GM12878 (cell line): ENCODE results near the gene TTC5. TPM values are rescaled to one million over a fixed set of nuclear protein-coding genes. Genes with fewer than 3 reads are reported as not detected.

ENCODE experiments used
- polyA plus RNA-seq, 11 experiments: library from polyadenylated mRNA; depleted of rRNA in 4 of 11; unstranded in 6 of 11; stranded (reverse) in 5 of 11; fragments of >200 nt; fragmentation: Nextera tagmentation in 4 of 11; fragmentation: Illumina TruSeq in 1 of 11; extraction: Ambion mirVana in 4 of 11; extraction: Trizol in 1 of 11; gene quantifications; 1 replicate in 1 of 11; 2 replicates in 10 of 11; pipeline versions ENCODE4 v1.2.1 to v1.2.3, GENCODE V29; 2011 to 2016; ENCODE audit warnings: inconsistent platforms in 2 of 11, missing spikeins in 2 of 11, low read depth in 1 of 11
- small RNA-seq: library from RNA; depleted of rRNA; stranded (forward); fragments of <200 nt; gene quantifications from one replicate; pipeline ENCODE3, GENCODE V24; 2014
- total RNA-seq, 4 experiments: library from RNA; depleted of rRNA in 3 of 4; stranded (reverse); fragments of >200 nt in 3 of 4; fragmentation: Illumina TruSeq in 1 of 4; extraction: Trizol in 1 of 4; gene quantifications; 2 replicates each; pipeline versions ENCODE4 v1.2.1 to v1.2.3, GENCODE V29; 2013 to 2021

Gene TTC5
- total and polyA plus RNA-seq, 10 of the 15 experiments (the other 5 are each of a cell fraction or from before 2014, with no cell fraction given) = 6.9 to 21.6 (median 13.5) TPM

Small RNA genes within 50 kb of the gene (small RNA-seq; reads per million reads assigned to genes)
- gene SNORA79B (not detected), gene SNORD126 (814 reads per million, percentile 100 among the genes with 10 or more reads in this experiment)

Other genes with a start within 250 kb of the TTC5 start
Only the 7 nearest of the 16 such genes appear.
- gene OR11G2, start 115.1 kb downstream of the TTC5 start, total RNA-seq (2014; rRNA removed) = not detected in 2 replicates
- not detected in 2 replicates for gene OR11G2, start 115.1 kb downstream of the TTC5 start, total RNA-seq (2014; rRNA removed; fragmentation: Illumina TruSeq; extraction: Trizol)
- gene OR11G2, start 115.1 kb downstream of the TTC5 start, total RNA-seq (2021) = not detected in 2 replicates
- gene OR11G2, start 115.1 kb downstream of the TTC5 start, polyA plus RNA-seq (2011; rRNA removed) = not detected in 2 replicates
- gene OR11G2, start 115.1 kb downstream of the TTC5 start, polyA plus RNA-seq (2014; fragmentation: Illumina TruSeq; extraction: Trizol) = not detected in 2 replicates
- not detected for gene OR11G2, start 115.1 kb downstream of the TTC5 start, polyA plus RNA-seq (2014; fragmentation: Nextera tagmentation; extraction: Ambion mirVana)
- gene OR11G2, start 115.1 kb downstream of the TTC5 start, polyA plus RNA-seq (2014; rRNA removed) = not detected in 2 replicates
- under 1 TPM in 1 of 2 experiments, not detected in 1; 0.08 TPM for gene OR11G2, start 115.1 kb downstream of the TTC5 start, polyA plus RNA-seq (2016; fragmentation: Nextera tagmentation; extraction: Ambion mirVana)
- not detected in 2 replicates for gene OR11H6, start 82.2 kb downstream of the TTC5 start, total RNA-seq (2014; rRNA removed)
- not detected in 2 replicates for gene OR11H6, start 82.2 kb downstream of the TTC5 start, total RNA-seq (2014; rRNA removed; fragmentation: Illumina TruSeq; extraction: Trizol)
- gene OR11H6, start 82.2 kb downstream of the TTC5 start, total RNA-seq (2021) = not detected in 2 replicates
- not detected in 2 replicates for gene OR11H6, start 82.2 kb downstream of the TTC5 start, polyA plus RNA-seq (2011; rRNA removed)
- gene OR11H6, start 82.2 kb downstream of the TTC5 start, polyA plus RNA-seq (2014; fragmentation: Illumina TruSeq; extraction: Trizol) = not detected in 2 replicates
- gene OR11H6, start 82.2 kb downstream of the TTC5 start, polyA plus RNA-seq (2014; fragmentation: Nextera tagmentation; extraction: Ambion mirVana) = not detected
- not detected in 2 replicates for gene OR11H6, start 82.2 kb downstream of the TTC5 start, polyA plus RNA-seq (2014; rRNA removed)
- gene OR11H6, start 82.2 kb downstream of the TTC5 start, polyA plus RNA-seq (2016; fragmentation: Nextera tagmentation; extraction: Ambion mirVana) = not detected
- not detected in 2 replicates for gene OR11H7, start 77.0 kb downstream of the TTC5 start, total RNA-seq (2014; rRNA removed)
- not detected in 2 replicates for gene OR11H7, start 77.0 kb downstream of the TTC5 start, total RNA-seq (2014; rRNA removed; fragmentation: Illumina TruSeq; extraction: Trizol)
- gene OR11H7, start 77.0 kb downstream of the TTC5 start, total RNA-seq (2021) = not detected in 2 replicates
- gene OR11H7, start 77.0 kb downstream of the TTC5 start, polyA plus RNA-seq (2011; rRNA removed) = not detected in 2 replicates
- not detected in 2 replicates for gene OR11H7, start 77.0 kb downstream of the TTC5 start, polyA plus RNA-seq (2014; fragmentation: Illumina TruSeq; extraction: Trizol)
- under 1 TPM in 1 of 2 experiments, not detected in 1; 0.10 TPM for gene OR11H7, start 77.0 kb downstream of the TTC5 start, polyA plus RNA-seq (2014; fragmentation: Nextera tagmentation; extraction: Ambion mirVana)
- gene OR11H7, start 77.0 kb downstream of the TTC5 start, polyA plus RNA-seq (2014; rRNA removed) = not detected in 2 replicates
- not detected for gene OR11H7, start 77.0 kb downstream of the TTC5 start, polyA plus RNA-seq (2016; fragmentation: Nextera tagmentation; extraction: Ambion mirVana)
- not detected in 2 replicates for gene OR11H4, start 66.7 kb downstream of the TTC5 start, total RNA-seq (2014; rRNA removed)
- gene OR11H4, start 66.7 kb downstream of the TTC5 start, total RNA-seq (2014; rRNA removed; fragmentation: Illumina TruSeq; extraction: Trizol) = not detected in 2 replicates
- gene OR11H4, start 66.7 kb downstream of the TTC5 start, total RNA-seq (2021) = not detected in 2 replicates
- gene OR11H4, start 66.7 kb downstream of the TTC5 start, polyA plus RNA-seq (2011; rRNA removed) = not detected in 2 replicates
- not detected in 2 replicates for gene OR11H4, start 66.7 kb downstream of the TTC5 start, polyA plus RNA-seq (2014; fragmentation: Illumina TruSeq; extraction: Trizol)
- not detected for gene OR11H4, start 66.7 kb downstream of the TTC5 start, polyA plus RNA-seq (2014; fragmentation: Nextera tagmentation; extraction: Ambion mirVana)
- gene OR11H4, start 66.7 kb downstream of the TTC5 start, polyA plus RNA-seq (2014; rRNA removed) = not detected in 2 replicates
- gene OR11H4, start 66.7 kb downstream of the TTC5 start, polyA plus RNA-seq (2016; fragmentation: Nextera tagmentation; extraction: Ambion mirVana) = not detected
- gene CCNB1IP1, start 27.3 kb upstream of the TTC5 start, total RNA-seq (2014; rRNA removed) = 92.4 and 122 TPM in 2 replicates
- gene CCNB1IP1, start 27.3 kb upstream of the TTC5 start, total RNA-seq (2014; rRNA removed; fragmentation: Illumina TruSeq; extraction: Trizol) = 99.7 and 102 TPM in 2 replicates
- gene CCNB1IP1, start 27.3 kb upstream of the TTC5 start, total RNA-seq (2021) = 60.3 and 61.0 TPM in 2 replicates
- gene CCNB1IP1, start 27.3 kb upstream of the TTC5 start, polyA plus RNA-seq (2011; rRNA removed) = 165 and 188 TPM in 2 replicates
- gene CCNB1IP1, start 27.3 kb upstream of the TTC5 start, polyA plus RNA-seq (2014; fragmentation: Illumina TruSeq; extraction: Trizol) = 109 and 144 TPM in 2 replicates
- gene CCNB1IP1, start 27.3 kb upstream of the TTC5 start, polyA plus RNA-seq (2014; fragmentation: Nextera tagmentation; extraction: Ambion mirVana) = 10 to 100 TPM; 69.2 to 80.6 TPM
- gene CCNB1IP1, start 27.3 kb upstream of the TTC5 start, polyA plus RNA-seq (2014; rRNA removed) = 85.1 and 98.2 TPM in 2 replicates
- gene CCNB1IP1, start 27.3 kb upstream of the TTC5 start, polyA plus RNA-seq (2016; fragmentation: Nextera tagmentation; extraction: Ambion mirVana) = 10 to 100 TPM; 20.4 to 23.0 TPM
- gene PARP2, start 37.7 kb upstream of the TTC5 start, total RNA-seq (2014; rRNA removed) = 26.7 and 33.5 TPM in 2 replicates
- 35.3 and 39.4 TPM in 2 replicates for gene PARP2, start 37.7 kb upstream of the TTC5 start, total RNA-seq (2014; rRNA removed; fragmentation: Illumina TruSeq; extraction: Trizol)
- 36.8 and 39.2 TPM in 2 replicates for gene PARP2, start 37.7 kb upstream of the TTC5 start, total RNA-seq (2021)
- 45.3 and 68.0 TPM in 2 replicates for gene PARP2, start 37.7 kb upstream of the TTC5 start, polyA plus RNA-seq (2011; rRNA removed)
- gene PARP2, start 37.7 kb upstream of the TTC5 start, polyA plus RNA-seq (2014; fragmentation: Illumina TruSeq; extraction: Trizol) = 60.8 and 72.6 TPM in 2 replicates
- 10 to 100 TPM; 30.4 to 38.0 TPM for gene PARP2, start 37.7 kb upstream of the TTC5 start, polyA plus RNA-seq (2014; fragmentation: Nextera tagmentation; extraction: Ambion mirVana)
- gene PARP2, start 37.7 kb upstream of the TTC5 start, polyA plus RNA-seq (2014; rRNA removed) = 37.1 and 46.9 TPM in 2 replicates
- gene PARP2, start 37.7 kb upstream of the TTC5 start, polyA plus RNA-seq (2016; fragmentation: Nextera tagmentation; extraction: Ambion mirVana) = 10 to 100 TPM; 72.2 to 75.4 TPM
- 18.8 and 19.1 TPM in 2 replicates for gene TEP1, start 107.5 kb upstream of the TTC5 start, total RNA-seq (2014; rRNA removed)
- gene TEP1, start 107.5 kb upstream of the TTC5 start, total RNA-seq (2014; rRNA removed; fragmentation: Illumina TruSeq; extraction: Trizol) = 14.8 TPM in 2 replicates
- gene TEP1, start 107.5 kb upstream of the TTC5 start, total RNA-seq (2021) = 23.2 and 28.9 TPM in 2 replicates
- gene TEP1, start 107.5 kb upstream of the TTC5 start, polyA plus RNA-seq (2011; rRNA removed) = 20.7 and 22.1 TPM in 2 replicates
- gene TEP1, start 107.5 kb upstream of the TTC5 start, polyA plus RNA-seq (2014; fragmentation: Illumina TruSeq; extraction: Trizol) = 29.7 and 48.4 TPM in 2 replicates
- gene TEP1, start 107.5 kb upstream of the TTC5 start, polyA plus RNA-seq (2014; fragmentation: Nextera tagmentation; extraction: Ambion mirVana) = 1 to 10 TPM; 3.3 to 6.4 TPM
- gene TEP1, start 107.5 kb upstream of the TTC5 start, polyA plus RNA-seq (2014; rRNA removed) = 16.1 and 20.0 TPM in 2 replicates
- 1 to 10 TPM; 7.8 to 7.9 TPM for gene TEP1, start 107.5 kb upstream of the TTC5 start, polyA plus RNA-seq (2016; fragmentation: Nextera tagmentation; extraction: Ambion mirVana)